Fibroblast of lung (primary cell): ENCODE data around the gene PYGL.

ENCODE experiments used
- EZH2 ChIP-seq: IDR thresholded peaks from 2 replicates; pipeline ENCODE4 v1.5.1; 2012; ENCODE audit warnings: low read length, control low read depth, mild to moderate bottlenecking; ENCODE audit errors: missing control alignments
- TF ChIP-seq, protein P1 (sequence below), 2 donors: IDR thresholded peaks in 1 of 2; conservative IDR thresholded peaks in 1 of 2; 1 replicate in 1 of 2; 2 replicates in 1 of 2; pipeline ENCODE4 v1.5.1; 2011 to 2012; ENCODE audit warnings: low read length in 2 of 2, control low read depth in 1 of 2, inconsistent platforms in 1 of 2, low read depth in 1 of 2, mild to moderate bottlenecking in 1 of 2

DNA sequence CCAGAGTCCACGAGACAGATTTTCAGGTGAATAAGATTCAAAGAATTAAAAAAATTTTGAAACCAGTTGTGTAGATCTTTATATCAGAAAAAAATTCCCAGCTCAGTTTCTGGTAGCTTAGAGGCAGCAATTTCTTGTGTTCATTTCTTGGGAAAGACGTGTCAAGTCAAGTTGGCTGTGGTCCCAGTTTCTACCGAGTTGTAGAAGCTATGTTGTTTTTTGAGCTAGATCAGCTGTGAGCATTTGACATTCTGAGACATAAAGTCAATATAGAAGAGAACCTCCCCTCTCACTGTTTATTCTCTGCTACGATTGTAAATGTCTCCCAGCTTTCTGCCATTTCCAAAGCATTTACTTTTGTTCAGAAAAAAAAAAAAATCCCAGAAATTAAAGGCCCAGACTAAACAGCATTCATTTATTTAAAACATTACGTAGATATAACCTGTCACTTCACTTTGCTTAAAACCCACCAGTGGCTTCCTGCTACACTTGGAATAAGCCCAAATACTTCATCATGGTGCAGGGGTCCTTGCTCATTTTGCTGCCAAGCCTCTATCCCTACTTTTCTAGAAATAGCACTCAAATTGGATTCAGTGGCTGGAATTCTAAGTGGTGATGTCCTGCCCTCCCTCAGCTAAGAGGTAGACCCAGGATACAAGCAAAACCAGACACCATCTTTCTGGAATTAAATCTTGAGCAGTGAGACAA, 20.6 kb upstream of the PYGL start:
- TF ChIP-seq, protein P1, sequence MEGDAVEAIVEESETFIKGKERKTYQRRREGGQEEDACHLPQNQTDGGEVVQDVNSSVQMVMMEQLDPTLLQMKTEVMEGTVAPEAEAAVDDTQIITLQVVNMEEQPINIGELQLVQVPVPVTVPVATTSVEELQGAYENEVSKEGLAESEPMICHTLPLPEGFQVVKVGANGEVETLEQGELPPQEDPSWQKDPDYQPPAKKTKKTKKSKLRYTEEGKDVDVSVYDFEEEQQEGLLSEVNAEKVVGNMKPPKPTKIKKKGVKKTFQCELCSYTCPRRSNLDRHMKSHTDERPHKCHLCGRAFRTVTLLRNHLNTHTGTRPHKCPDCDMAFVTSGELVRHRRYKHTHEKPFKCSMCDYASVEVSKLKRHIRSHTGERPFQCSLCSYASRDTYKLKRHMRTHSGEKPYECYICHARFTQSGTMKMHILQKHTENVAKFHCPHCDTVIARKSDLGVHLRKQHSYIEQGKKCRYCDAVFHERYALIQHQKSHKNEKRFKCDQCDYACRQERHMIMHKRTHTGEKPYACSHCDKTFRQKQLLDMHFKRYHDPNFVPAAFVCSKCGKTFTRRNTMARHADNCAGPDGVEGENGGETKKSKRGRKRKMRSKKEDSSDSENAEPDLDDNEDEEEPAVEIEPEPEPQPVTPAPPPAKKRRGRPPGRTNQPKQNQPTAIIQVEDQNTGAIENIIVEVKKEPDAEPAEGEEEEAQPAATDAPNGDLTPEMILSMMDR (conservative IDR thresholded peaks at IDR 0.05 in 1 of 2, IDR thresholded peaks at IDR 0.05 in 1 of 2; ENCODE audit: low read depth in 1 of 2, low read length in 2 of 2): no peak
- TF ChIP-seq EZH2: no peak
